Hepatocyte (in vitro differentiated cells): Measurements from ENCODE around the gene BBOX1. TPM values are rescaled to one million over a fixed set of nuclear protein-coding genes. Genes with fewer than 3 reads are reported as not detected.
A peak's percentile ranks its signal among the peaks of the same experiment; 100 is the strongest.

Experiments used
- DNase-seq: peaks from one replicate; pipeline ENCODE4 v3.0.0-alpha.2; 2016; ENCODE audit warnings: low spot score
- H2AFZ ChIP-seq: fragments of 200-600 bp; sonication (generic); 2 replicates; pipeline ENCODE4 v1.6.0; 2016; ENCODE audit warnings: antibody characterized with exemption, mild to moderate bottlenecking
- H3K27ac ChIP-seq: fragments of 200-600 bp; sonication (generic); 2 replicates; pipeline ENCODE4 v1.5.1; 2016; ENCODE audit warnings: mild to moderate bottlenecking
- H3K27me3 ChIP-seq: fragments of 200-600 bp; sonication (generic); 2 replicates; pipeline ENCODE4 v1.6.1; 2016
- H3K36me3 ChIP-seq: fragments of 200-600 bp; sonication (generic); replicated peaks from 2 replicates; pipeline ENCODE4 v1.5.1; 2016; ENCODE audit warnings: low read depth; ENCODE audit not compliant: insufficient read depth
- H3K4me1 ChIP-seq: fragments of 200-600 bp; sonication (generic); 2 replicates; pipeline ENCODE4 v1.5.1; 2016; ENCODE audit warnings: mild to moderate bottlenecking, moderate library complexity; ENCODE audit not compliant: insufficient read depth
- H3K4me2 ChIP-seq: fragments of 200-600 bp; sonication (generic); 2 replicates; pipeline ENCODE4 v1.6.0; 2016
- H3K4me3 ChIP-seq: fragments of 200-600 bp; sonication (generic); 2 replicates; pipeline ENCODE4 v1.5.1; 2016; ENCODE audit warnings: mild to moderate bottlenecking
- H3K79me2 ChIP-seq: fragments of 200-600 bp; sonication (generic); 2 replicates; pipeline ENCODE4 v1.6.0; 2017; ENCODE audit warnings: mild to moderate bottlenecking
- H3K9me2 ChIP-seq: fragments of 200-600 bp; sonication (generic); replicated peaks from 2 replicates; pipeline ENCODE4 v1.6.0; 2017; ENCODE audit warnings: mild to moderate bottlenecking; ENCODE audit not compliant: insufficient read depth
- H3K9me3 ChIP-seq: fragments of 200-600 bp; sonication (generic); 2 replicates; pipeline ENCODE4 v1.5.1; 2016; ENCODE audit warnings: low read depth, mild to moderate bottlenecking
- H4K20me1 ChIP-seq: fragments of 200-600 bp; sonication (generic); 2 replicates; pipeline ENCODE4 v1.6.0; 2016; ENCODE audit warnings: mild to moderate bottlenecking; ENCODE audit not compliant: insufficient read depth, poor library complexity, severe bottlenecking
- EZH2 ChIP-seq: fragments of 200-600 bp; sonication (generic); IDR thresholded peaks from 2 replicates; pipeline ENCODE4 v1.6.1; 2016; ENCODE audit warnings: antibody characterized with exemption, mild to moderate bottlenecking, borderline replicate concordance
- EZH2phosphoT487 ChIP-seq: fragments of 200-600 bp; sonication (generic); IDR thresholded peaks from one replicate; pipeline ENCODE4 v1.6.1; 2018; ENCODE audit warnings: antibody characterized with exemption, mild to moderate bottlenecking, low read depth, moderate library complexity; ENCODE audit not compliant: unreplicated experiment, severe bottlenecking
- WGBS: methylation state at CpG from one replicate; pipeline ENCODE4 v1.1.6; 2016; ENCODE audit warnings: low lambda C conversion rate; ENCODE audit errors: missing lambda C conversion rate; 5-methylcytosine and 5-hydroxymethylcytosine counted together
- polyA plus RNA-seq: library from polyadenylated mRNA; unstranded; fragments of >200 nt; fragmentation: Nextera tagmentation; extraction: Ambion mirVana; gene quantifications from 2 replicates; pipeline ENCODE4 v1.2.1, GENCODE V29; 2016
- total RNA-seq: library from RNA; depleted of rRNA; stranded (reverse); fragments of >200 nt; gene quantifications from 2 replicates; pipeline ENCODE4 v1.2.3, GENCODE V29; 2014
- TF ChIP-seq, protein P1 (sequence below): fragments of 200-600 bp; sonication (generic); IDR thresholded peaks from 2 replicates; pipeline ENCODE4 v1.5.1; 2016; ENCODE audit warnings: antibody characterized with exemption, mild to moderate bottlenecking; ENCODE audit not compliant: poor library complexity

The BBOX1 gene
- total and polyA plus RNA-seq, 2 experiments from 2014 or later, result 0.56 to 1.6 TPM

DNA sequence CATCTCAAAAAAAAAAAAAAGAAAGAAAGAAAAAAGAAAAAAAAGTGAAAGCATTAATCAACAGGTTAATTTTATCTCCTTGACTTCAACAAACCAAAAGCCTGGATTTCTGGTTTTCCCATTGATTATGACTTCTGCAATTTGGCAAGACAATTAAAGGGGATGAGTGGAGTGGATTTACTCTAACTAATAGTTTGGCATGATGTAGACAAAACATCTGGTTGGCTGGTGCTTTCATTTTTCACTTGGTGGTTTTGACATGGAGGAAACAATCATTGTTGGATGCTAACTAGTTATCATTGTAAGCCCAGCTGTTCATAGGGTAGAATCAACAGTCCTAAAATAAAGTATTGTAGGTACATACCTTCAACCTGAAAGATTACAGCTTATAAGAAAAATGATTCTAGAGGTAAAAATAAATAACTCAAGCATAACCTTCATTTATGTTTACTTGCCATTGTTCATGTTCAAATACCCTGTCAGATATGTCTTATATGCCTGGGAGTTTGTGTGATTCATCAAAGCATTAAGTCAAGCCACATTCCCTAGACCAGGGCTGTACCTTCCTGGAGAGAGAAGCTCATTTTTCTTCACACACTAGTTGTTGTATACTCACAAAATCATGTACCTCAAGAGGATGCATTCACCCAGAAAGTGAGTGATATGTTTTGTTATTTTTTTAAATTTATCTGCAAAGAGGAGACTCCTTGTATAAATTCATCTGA is 31.6 kb upstream of the BBOX1 start:
- no peak for TF ChIP-seq EZH2phosphoT487
- TF ChIP-seq, protein P1, sequence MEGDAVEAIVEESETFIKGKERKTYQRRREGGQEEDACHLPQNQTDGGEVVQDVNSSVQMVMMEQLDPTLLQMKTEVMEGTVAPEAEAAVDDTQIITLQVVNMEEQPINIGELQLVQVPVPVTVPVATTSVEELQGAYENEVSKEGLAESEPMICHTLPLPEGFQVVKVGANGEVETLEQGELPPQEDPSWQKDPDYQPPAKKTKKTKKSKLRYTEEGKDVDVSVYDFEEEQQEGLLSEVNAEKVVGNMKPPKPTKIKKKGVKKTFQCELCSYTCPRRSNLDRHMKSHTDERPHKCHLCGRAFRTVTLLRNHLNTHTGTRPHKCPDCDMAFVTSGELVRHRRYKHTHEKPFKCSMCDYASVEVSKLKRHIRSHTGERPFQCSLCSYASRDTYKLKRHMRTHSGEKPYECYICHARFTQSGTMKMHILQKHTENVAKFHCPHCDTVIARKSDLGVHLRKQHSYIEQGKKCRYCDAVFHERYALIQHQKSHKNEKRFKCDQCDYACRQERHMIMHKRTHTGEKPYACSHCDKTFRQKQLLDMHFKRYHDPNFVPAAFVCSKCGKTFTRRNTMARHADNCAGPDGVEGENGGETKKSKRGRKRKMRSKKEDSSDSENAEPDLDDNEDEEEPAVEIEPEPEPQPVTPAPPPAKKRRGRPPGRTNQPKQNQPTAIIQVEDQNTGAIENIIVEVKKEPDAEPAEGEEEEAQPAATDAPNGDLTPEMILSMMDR, result no peak
- TF ChIP-seq EZH2, result no peak

DNA sequence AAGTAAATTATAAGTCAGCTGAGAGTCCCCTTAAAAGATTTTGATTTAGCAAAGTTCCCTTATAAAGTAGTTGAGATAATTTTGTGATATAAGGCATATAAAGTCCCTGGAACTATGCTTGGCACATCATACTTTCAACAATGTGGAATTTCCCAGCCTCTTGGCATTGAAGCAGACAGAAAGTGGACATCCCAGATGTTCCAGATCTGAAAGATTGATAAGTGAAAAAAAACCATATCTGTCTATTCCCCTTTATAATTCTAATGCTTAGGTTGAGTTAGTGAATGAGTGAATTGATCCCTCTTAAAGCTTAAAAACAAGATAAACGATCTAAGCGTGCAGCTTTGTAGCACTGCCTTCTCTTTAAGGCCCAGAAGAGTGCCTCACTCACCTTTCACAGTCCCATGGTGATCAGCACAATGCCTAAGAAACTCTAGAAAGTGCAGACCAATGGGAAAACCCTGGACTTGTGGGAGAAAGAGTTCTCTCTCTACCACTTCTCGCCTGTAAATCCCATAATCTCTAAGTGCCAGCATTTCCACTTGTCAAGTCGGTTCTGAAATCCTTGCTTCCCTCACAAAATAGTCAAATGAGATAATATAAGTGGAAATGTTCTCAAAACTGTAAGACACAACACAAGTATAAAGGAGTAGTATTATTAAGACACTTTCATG is 28.9 kb upstream of the BBOX1 start:
- WGBS, result 46% methylated on average over 4 of the region's 4 CpGs
- peak overlapping the region; percentile 57 for H3K4me2 ChIP-seq
- H3K36me3 ChIP-seq, result no peaks in the 10 kb centered on the region
- DNase-seq, result no peak
- no peak overlapping the region for H2AFZ ChIP-seq
- H4K20me1 ChIP-seq, result no peaks in the 10 kb centered on the region
- H3K79me2 ChIP-seq, result no peaks in the 10 kb centered on the region
- H3K9me3 ChIP-seq, result no peaks in the 10 kb centered on the region
- TF ChIP-seq EZH2phosphoT487 (no peak), EZH2 (no peak)
- TF ChIP-seq, protein P1, result no peak
- H3K27me3 ChIP-seq, result no peaks in the 10 kb centered on the region
- peaks cover 27% of the 10 kb centered on the region for H3K4me1 ChIP-seq
- H3K27ac ChIP-seq, result peak overlapping the region; percentile 50
- no peaks in the 10 kb centered on the region for H3K9me2 ChIP-seq
- H3K4me3 ChIP-seq, result no peak overlapping the region

More for the DNA sequence above, 31.6 kb upstream of the BBOX1 start:
- DNase-seq, result no peak
- Histone ChIP-seq H3K27ac (no peak overlapping the region), H3K9me3 (no peaks in the 10 kb centered on the region), H4K20me1 (no peaks in the 10 kb centered on the region), H3K27me3 (no peaks in the 10 kb centered on the region), H3K36me3 (no peaks in the 10 kb centered on the region), H3K4me2 (no peak overlapping the region), H3K4me3 (no peak overlapping the region), H3K79me2 (no peaks in the 10 kb centered on the region), H3K4me1 (peaks cover 22% of the 10 kb centered on the region), H2AFZ (no peak overlapping the region), H3K9me2 (no peaks in the 10 kb centered on the region)

DNA sequence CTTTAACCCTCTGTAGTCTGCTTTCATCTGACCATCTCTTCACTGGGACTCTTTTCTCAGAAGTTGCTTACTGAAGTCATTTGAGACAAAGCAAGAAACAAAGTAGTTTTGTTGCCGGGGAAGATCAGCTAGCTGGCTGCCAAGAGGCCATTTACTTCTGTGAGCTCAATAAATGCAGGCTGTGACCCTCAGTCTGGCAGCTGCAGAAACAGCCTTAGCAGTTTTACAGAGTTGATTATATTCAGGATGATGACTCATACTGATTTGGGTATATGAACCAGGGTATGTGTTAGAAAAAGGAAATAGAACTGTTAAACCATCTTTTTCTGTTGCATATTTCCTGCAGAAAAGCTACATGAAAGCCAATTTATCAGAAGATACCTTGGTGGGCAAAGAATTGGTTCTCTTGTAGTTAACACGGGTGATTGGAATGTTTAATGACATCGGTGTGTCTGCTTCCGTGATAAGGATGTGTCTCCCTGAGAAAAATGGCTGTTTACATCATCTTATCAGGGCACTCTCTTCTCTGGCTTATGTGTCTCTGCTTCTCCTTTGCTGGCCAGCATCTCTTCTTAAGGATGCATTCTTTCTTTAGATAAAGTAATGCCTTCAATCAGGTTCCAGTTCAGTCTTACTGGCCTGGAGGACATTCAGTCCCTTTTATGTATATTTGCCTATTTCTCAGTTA is 28.2 kb upstream of the BBOX1 start:
- DNase-seq, result peak; percentile 42
- Histone ChIP-seq H4K20me1 (no peaks in the 10 kb centered on the region), H3K9me2 (no peaks in the 10 kb centered on the region), H3K4me3 (no peak overlapping the region), H2AFZ (no peak overlapping the region), H3K27ac (peak overlapping the region; percentile 50), H3K36me3 (no peaks in the 10 kb centered on the region), H3K9me3 (no peaks in the 10 kb centered on the region), H3K4me2 (peak overlapping the region; percentile 57), H3K4me1 (peaks cover 27% of the 10 kb centered on the region), H3K27me3 (no peaks in the 10 kb centered on the region), H3K79me2 (no peaks in the 10 kb centered on the region)
- WGBS, result 15% methylated on average over 4 of the region's 4 CpGs
- TF ChIP-seq EZH2phosphoT487, result no peak
- no peak for TF ChIP-seq EZH2
- TF ChIP-seq, protein P1, result no peak
